H1 (cell line): ENCODE results near the gene ZNF48. TPM values are rescaled to one million over a fixed set of nuclear protein-coding genes. Genes with fewer than 3 reads are reported as not detected.

Experiments used
- KDM4A ChIP-seq: IDR thresholded peaks from one replicate; pipeline ENCODE4 v1.7.1; 2012; ENCODE audit warnings: low read depth, mild to moderate bottlenecking, moderate library complexity, low read length, inconsistent platforms; ENCODE audit not compliant: severe bottlenecking
- polyA plus RNA-seq, 7 experiments: library from polyadenylated mRNA; depleted of rRNA in 3 of 7; stranded (reverse) in 5 of 7; unstranded in 2 of 7; fragments of >200 nt in 5 of 7; fragments of 200-250 nt in 2 of 7; gene quantifications; 1 replicate in 5 of 7; 2 replicates in 1 of 7; 4 replicates in 1 of 7; pipeline versions ENCODE4 v1.2.1 to v1.2.3, GENCODE V29; 2011 to 2013; ENCODE audit warnings: missing spikeins in 2 of 7, mixed read lengths in 2 of 7
- total RNA-seq: library from RNA; stranded (reverse); fragmentation: NEBNext Ultra II Directional; extraction: Animal tissue kit (Norgen Biotek cat#: 25700); gene quantifications from 2 replicates; pipeline ENCODE4 v1.2.1, GENCODE V29; 2021

ZNF48 gene
- total and polyA plus RNA-seq, 2 of the 8 experiments (the other 6 are each of a cell fraction or from before 2014, with no cell fraction given): 30.4 to 41.2 TPM

- no peak for TF ChIP-seq KDM4A
- TF ChIP-seq, all 59 proteins: peak for 0
Observed at GRCh38 chr16:30439720-30440348, 44.6 kb downstream of the ZNF48 start (continued).
